Neural progenitor cell (in vitro differentiated cells): ENCODE results near the gene OR10K2.

Source experiments
- CTCF ChIP-seq: fragments of 200-600 bp; sonication (generic); IDR thresholded peaks from 2 replicates; pipeline ENCODE4 v1.5.1; 2017; ENCODE audit warnings: antibody characterized with exemption, mild to moderate bottlenecking
- EZH2 ChIP-seq: fragments of 200-600 bp; sonication (generic); IDR thresholded peaks from 2 replicates; pipeline ENCODE4 v1.6.1; 2017; ENCODE audit warnings: antibody characterized with exemption, mild to moderate bottlenecking, moderate library complexity
- EZH2phosphoT487 ChIP-seq: fragments of 200-600 bp; sonication (generic); IDR thresholded peaks from 2 replicates; pipeline ENCODE4 v1.6.1; 2017; ENCODE audit warnings: antibody characterized with exemption

GRCh38 chr1:158393476-158393875 lies 32.6 kb downstream of the OR10K2 start:
- no peak for TF ChIP-seq CTCF
- TF ChIP-seq EZH2 = no peak
- TF ChIP-seq EZH2phosphoT487 = no peak
